Measurements from ENCODE around the gene DUSP5. TPM values are rescaled to one million over a fixed set of nuclear protein-coding genes. Genes with fewer than 3 reads are reported as not detected.

DUSP5 gene
- total and polyA plus RNA-seq, 10 of the 15 experiments (the other 5 are each of a cell fraction or from before 2014, with no cell fraction given), result 2.1 to 95.9 (median 23.4) TPM

GRCh38 chr10:110501142-110501937 is 3.6 kb downstream of the DUSP5 start (continued):
- TF ChIP-seq ZNF274 (IDR thresholded peaks at IDR 0.05; ENCODE audit: insufficient read depth, insufficient read length) (no peak), IKZF1 (conservative IDR thresholded peaks at IDR 0.05) (peak; percentile 97), EZH2 (IDR thresholded peaks at IDR 0.05; ENCODE audit: borderline replicate concordance, control insufficient read depth, low read depth, low read length) (no peak), RB1 (IDR thresholded peaks at IDR 0.05; ENCODE audit: borderline replicate concordance) (no peak; the same call in 1 of the 2 replicates), EP300 (IDR thresholded peaks at IDR 0.05; ENCODE audit: borderline replicate concordance in 1 of 2, control insufficient read depth in 1 of 2, low read depth in 2 of 2, low read length in 2 of 2) (peak; percentile 76 to 94), ZNF592 (IDR thresholded peaks at IDR 0.05) (no peak), RCOR1 (conservative IDR thresholded peaks at IDR 0.05; ENCODE audit: low read depth, low read length) (no peak), WRNIP1 (IDR thresholded peaks at IDR 0.05; ENCODE audit: borderline replicate concordance, low read depth, low read length) (peak; percentile 77; the same call in 1 of the 2 replicates), HDAC6 (IDR thresholded peaks at IDR 0.05; ENCODE audit: unreplicated experiment) (no peak), BHLHE40 (IDR thresholded peaks at IDR 0.05; ENCODE audit: borderline replicate concordance in 1 of 2, low read depth in 2 of 2, low read length in 1 of 2) (peak; percentile 63 to 73; a peak in 1 of 4 replicates), TAF1 (IDR thresholded peaks at IDR 0.05; ENCODE audit: borderline replicate concordance, low read depth, low read length) (peak; percentile 38; the same call in 1 of the 2 replicates), SPI1 (IDR thresholded peaks at IDR 0.05; ENCODE audit: borderline replicate concordance, insufficient read depth, low read depth, low read length) (peak; percentile 86), MEF2B (IDR thresholded peaks at IDR 0.05; ENCODE audit: partially characterized antibody, poor library complexity, severe bottlenecking) (no peak), ZNF207 (IDR thresholded peaks at IDR 0.05; ENCODE audit: borderline replicate concordance) (no peak), NR2C1 (IDR thresholded peaks at IDR 0.05) (no peak), TCF7 (IDR thresholded peaks at IDR 0.05; ENCODE audit: borderline replicate concordance) (no peak)
- TF ChIP-seq, protein P1, sequence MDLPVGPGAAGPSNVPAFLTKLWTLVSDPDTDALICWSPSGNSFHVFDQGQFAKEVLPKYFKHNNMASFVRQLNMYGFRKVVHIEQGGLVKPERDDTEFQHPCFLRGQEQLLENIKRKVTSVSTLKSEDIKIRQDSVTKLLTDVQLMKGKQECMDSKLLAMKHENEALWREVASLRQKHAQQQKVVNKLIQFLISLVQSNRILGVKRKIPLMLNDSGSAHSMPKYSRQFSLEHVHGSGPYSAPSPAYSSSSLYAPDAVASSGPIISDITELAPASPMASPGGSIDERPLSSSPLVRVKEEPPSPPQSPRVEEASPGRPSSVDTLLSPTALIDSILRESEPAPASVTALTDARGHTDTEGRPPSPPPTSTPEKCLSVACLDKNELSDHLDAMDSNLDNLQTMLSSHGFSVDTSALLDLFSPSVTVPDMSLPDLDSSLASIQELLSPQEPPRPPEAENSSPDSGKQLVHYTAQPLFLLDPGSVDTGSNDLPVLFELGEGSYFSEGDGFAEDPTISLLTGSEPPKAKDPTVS (IDR thresholded peaks at IDR 0.05; ENCODE audit: low read depth, low read length), result no peak
- TF ChIP-seq, protein P2, sequence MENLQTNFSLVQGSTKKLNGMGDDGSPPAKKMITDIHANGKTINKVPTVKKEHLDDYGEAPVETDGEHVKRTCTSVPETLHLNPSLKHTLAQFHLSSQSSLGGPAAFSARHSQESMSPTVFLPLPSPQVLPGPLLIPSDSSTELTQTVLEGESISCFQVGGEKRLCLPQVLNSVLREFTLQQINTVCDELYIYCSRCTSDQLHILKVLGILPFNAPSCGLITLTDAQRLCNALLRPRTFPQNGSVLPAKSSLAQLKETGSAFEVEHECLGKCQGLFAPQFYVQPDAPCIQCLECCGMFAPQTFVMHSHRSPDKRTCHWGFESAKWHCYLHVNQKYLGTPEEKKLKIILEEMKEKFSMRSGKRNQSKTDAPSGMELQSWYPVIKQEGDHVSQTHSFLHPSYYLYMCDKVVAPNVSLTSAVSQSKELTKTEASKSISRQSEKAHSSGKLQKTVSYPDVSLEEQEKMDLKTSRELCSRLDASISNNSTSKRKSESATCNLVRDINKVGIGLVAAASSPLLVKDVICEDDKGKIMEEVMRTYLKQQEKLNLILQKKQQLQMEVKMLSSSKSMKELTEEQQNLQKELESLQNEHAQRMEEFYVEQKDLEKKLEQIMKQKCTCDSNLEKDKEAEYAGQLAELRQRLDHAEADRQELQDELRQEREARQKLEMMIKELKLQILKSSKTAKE (IDR thresholded peaks at IDR 0.05; ENCODE audit: low read depth, poor library complexity, severe bottlenecking), result peak; percentile 85
